ENCODE data around the gene UACA.
A peak's percentile ranks its signal among the peaks of the same experiment; 100 is the strongest.

UACA gene

GRCh38 chr15:70729164-70729563 lies 34.2 kb downstream of the UACA start:
- peaks cover 36% of the 10 kb centered on the region for H3K27me3 ChIP-seq
- H3K36me3 ChIP-seq: no peaks in the 10 kb centered on the region
- no peak for DNase-seq
- no peaks in the 10 kb centered on the region for H3K9me3 ChIP-seq
- no peak overlapping the region for H3K4me3 ChIP-seq (ENCODE audit: low read depth, low read length)
- no peaks in the 10 kb centered on the region for H3K4me1 ChIP-seq
- no peak for TF ChIP-seq CTCF (IDR thresholded peaks at IDR 0.05; ENCODE audit: low read depth, low read length)

- TF ChIP-seq CTCF (IDR thresholded peaks at IDR 0.05; ENCODE audit: low read depth, low read length): no peak
- no peaks in the 10 kb centered on the region for H3K9me3 ChIP-seq
- DNase-seq: no peak
- no peaks in the 10 kb centered on the region for H3K4me1 ChIP-seq
- H3K36me3 ChIP-seq: no peaks in the 10 kb centered on the region
- H3K27me3 ChIP-seq: peaks cover 36% of the 10 kb centered on the region
- H3K4me3 ChIP-seq (ENCODE audit: low read depth, low read length): no peak overlapping the region
Observed at GRCh38 chr15:70726753-70727152, 36.6 kb downstream of the UACA start.

GRCh38 chr15:70723927-70724326 lies 39.4 kb downstream of the UACA start:
- no peak for DNase-seq
- TF ChIP-seq CTCF (IDR thresholded peaks at IDR 0.05; ENCODE audit: low read depth, low read length): no peak
- Histone ChIP-seq H3K36me3 (no peaks in the 10 kb centered on the region), H3K27me3 (peaks cover 29% of the 10 kb centered on the region), H3K9me3 (no peaks in the 10 kb centered on the region), H3K4me3 (ENCODE audit: low read depth, low read length) (no peak overlapping the region), H3K4me1 (no peaks in the 10 kb centered on the region)

- H3K4me1 ChIP-seq: no peaks in the 10 kb centered on the region
- H3K27me3 ChIP-seq: peaks cover 23% of the 10 kb centered on the region
- H3K9me3 ChIP-seq: no peaks in the 10 kb centered on the region
- no peak for DNase-seq
- TF ChIP-seq CTCF (IDR thresholded peaks at IDR 0.05; ENCODE audit: low read depth, low read length): no peak
- H3K36me3 ChIP-seq: no peaks in the 10 kb centered on the region
- no peak overlapping the region for H3K4me3 ChIP-seq (ENCODE audit: low read depth, low read length)
Observed at GRCh38 chr15:70723122-70723422, 40.3 kb downstream of the UACA start.

GRCh38 chr15:70722266-70723121 lies 40.9 kb downstream of the UACA start:
- no peaks in the 10 kb centered on the region for H3K4me1 ChIP-seq
- TF ChIP-seq CTCF (IDR thresholded peaks at IDR 0.05; ENCODE audit: low read depth, low read length): peak; percentile 76
- H3K4me3 ChIP-seq (ENCODE audit: low read depth, low read length): no peak overlapping the region
- H3K9me3 ChIP-seq: no peaks in the 10 kb centered on the region
- no peak for DNase-seq
- H3K36me3 ChIP-seq: no peaks in the 10 kb centered on the region
- H3K27me3 ChIP-seq: peaks cover 17% of the 10 kb centered on the region

- Histone ChIP-seq H3K36me3 (no peaks in the 10 kb centered on the region), H3K9me3 (no peaks in the 10 kb centered on the region), H3K4me3 (ENCODE audit: low read depth, low read length) (no peak overlapping the region), H3K4me1 (no peaks in the 10 kb centered on the region), H3K27me3 (peaks cover 7% of the 10 kb centered on the region)
- no peak for DNase-seq
- TF ChIP-seq CTCF (IDR thresholded peaks at IDR 0.05; ENCODE audit: low read depth, low read length): no peak
Observed at GRCh38 chr15:70720228-70721016, 42.9 kb downstream of the UACA start.
